CD4-positive, alpha-beta memory T cell (primary cell): ENCODE results near the gene OR4F15. TPM values are rescaled to one million over a fixed set of nuclear protein-coding genes. Genes with fewer than 3 reads are reported as not detected.
"Not testable (repeated sequence)": the region's sequence is repeated elsewhere in the genome, so short reads cannot be mapped to it uniquely, and the experiment has no call there.

ENCODE experiments used
- CTCF ChIA-PET: fragments of 350-600 bp; sonication (Branson Sonifier 250); formaldehyde crosslinking; loops from one replicate; lab custom pipeline; 2021; ENCODE audit warnings: inconsistent platforms; ENCODE audit not compliant: partially characterized antibody; lab: Charles Lee
- POLR2A ChIA-PET: fragments of 350-600 bp; sonication (Branson Sonifier 250); formaldehyde crosslinking; loops from one replicate; lab custom pipeline; 2021; ENCODE audit not compliant: partially characterized antibody; lab: Charles Lee
- DNase-seq, 5 donors: peaks; one replicate each; pipeline versions ENCODE4 v3.0.0 to v3.0.0-alpha.2; 2020 to 2022; ENCODE audit warnings: mixed read lengths in 1 of 5
- H3K27ac ChIP-seq: one replicate; pipeline ENCODE4 v1.7.0; 2013; ENCODE audit warnings: low read depth, low read length
- H3K27me3 ChIP-seq: 2 replicates; pipeline ENCODE4 v1.7.0; 2013; ENCODE audit warnings: mild to moderate bottlenecking, low read length, moderate library complexity; ENCODE audit not compliant: insufficient read depth
- H3K36me3 ChIP-seq: 2 replicates; pipeline ENCODE4 v1.7.0; 2013; ENCODE audit warnings: mild to moderate bottlenecking, low read length, moderate library complexity; ENCODE audit not compliant: insufficient read depth
- H3K4me1 ChIP-seq: 2 replicates; pipeline ENCODE4 v1.7.0; 2013; ENCODE audit warnings: mild to moderate bottlenecking, low read length, moderate library complexity; ENCODE audit not compliant: insufficient read depth
- H3K4me3 ChIP-seq, 2 donors: one replicate each; pipeline ENCODE4 v1.7.0; 2013; ENCODE audit warnings: low read length in 2 of 2, mild to moderate bottlenecking in 1 of 2
- H3K9me3 ChIP-seq, 2 donors: one replicate each; pipeline ENCODE4 v1.7.0; 2013; ENCODE audit warnings: low read length in 2 of 2, control low read depth in 1 of 2; ENCODE audit not compliant: control insufficient read depth in 1 of 2
- H3K27ac Mint-ChIP-seq, 7 donors: one replicate each; pipeline ENCODE4 v1.8.0; 2020 to 2021; ENCODE audit warnings: mixed read lengths in 7 of 7, mild to moderate bottlenecking in 6 of 7, inconsistent platforms in 3 of 7, moderate library complexity in 3 of 7
- H3K27me3 Mint-ChIP-seq, 2 donors: one replicate each; pipeline ENCODE4 v1.8.0; 2020 to 2021; ENCODE audit warnings: mixed read lengths in 2 of 2
- H3K36me3 Mint-ChIP-seq, 2 donors: one replicate each; pipeline ENCODE4 v1.8.0; 2020 to 2021; ENCODE audit warnings: mixed read lengths in 2 of 2, inconsistent platforms in 1 of 2, mild to moderate bottlenecking in 1 of 2
- H3K4me1 Mint-ChIP-seq, 4 donors: one replicate each; pipeline ENCODE4 v1.8.0; 2020 to 2021; ENCODE audit warnings: mixed read lengths in 4 of 4, mild to moderate bottlenecking in 1 of 4
- H3K4me3 Mint-ChIP-seq, 8 donors: one replicate each; pipeline ENCODE4 v1.8.0; 2020 to 2021; ENCODE audit warnings: mixed read lengths in 8 of 8, mild to moderate bottlenecking in 7 of 8, moderate library complexity in 6 of 8, inconsistent platforms in 3 of 8
- H3K9me3 Mint-ChIP-seq, 8 donors: one replicate each; pipeline ENCODE4 v1.8.0; 2020 to 2021; ENCODE audit warnings: mixed read lengths in 8 of 8, mild to moderate bottlenecking in 5 of 8, inconsistent platforms in 3 of 8, moderate library complexity in 1 of 8
- intact Hi-C: fragments of 100-400 bp; cut with micrococcal nuclease; formaldehyde crosslinking; loops from one replicate; pipeline ENCODE4 v1.15.1; 2023
- polyA plus RNA-seq, 2 donors: library from polyadenylated mRNA; unstranded; fragments of 300-500 nt; fragmentation: Illumina TruSeq; gene quantifications; one replicate each; pipeline ENCODE4 v1.2.3, GENCODE V29; 2021
- total RNA-seq, 2 experiments: library from RNA; stranded (reverse); gene quantifications; one replicate each; pipeline ENCODE4 v1.2.3, GENCODE V29; 2021

The OR4F15 gene
- total RNA-seq (not detected), polyA plus RNA-seq (not detected)

- Histone ChIP-seq H3K27me3 (no peaks in the 10 kb centered on the region), H3K4me1 (no peaks in the 10 kb centered on the region), H3K9me3 (no peaks in the 10 kb centered on the region), H3K27ac (no peak within 1 kb of the TSS), H3K36me3 (no peaks in the 10 kb centered on the region), H3K4me3 (no peak within 1 kb of the TSS)
- H3K4me3 Mint-ChIP-seq, result no peak within 1 kb of the TSS
- intact Hi-C loops, result no loop called here
- no peaks in the 10 kb centered on the region for H3K36me3 Mint-ChIP-seq
- H3K4me1 Mint-ChIP-seq, result no peaks in the 10 kb centered on the region
- no peak for DNase-seq
- ChIA-PET POLR2A (no interaction called here), CTCF (no interaction called here)
- H3K27ac Mint-ChIP-seq, result no peak within 1 kb of the TSS
- peaks cover 0 to 3% (median 0%) of the 10 kb centered on the region in 8 donors for H3K9me3 Mint-ChIP-seq
- peaks cover 28 to 31% of the 10 kb centered on the region in 2 donors for H3K27me3 Mint-ChIP-seq
These were observed at the start of gene OR4F15 for GRCh38 chr15:101811902-101812301. Gene OR4F15 (plus strand): TSS chr15:101812202. CDS start chr15:101818187, 5,985 bp downstream.

- H3K9me3 ChIP-seq, H3K27me3 ChIP-seq, H3K4me3 Mint-ChIP-seq, H3K27ac ChIP-seq, H3K4me1 ChIP-seq, H3K4me1 Mint-ChIP-seq, H3K36me3 ChIP-seq, H3K4me3 ChIP-seq, H3K27me3 Mint-ChIP-seq, intact Hi-C loops, CTCF ChIA-PET, H3K36me3 Mint-ChIP-seq, DNase-seq, H3K27ac Mint-ChIP-seq, POLR2A ChIA-PET, H3K9me3 Mint-ChIP-seq: not testable (repeated sequence)
These were observed 47.2 kb upstream of the OR4F15 start for GRCh38 chr15:101764669-101765339.

GRCh38 chr15:101765340-101765671, 46.7 kb upstream of the OR4F15 start:
- H3K4me3 Mint-ChIP-seq, H3K27ac Mint-ChIP-seq, DNase-seq, H3K27me3 Mint-ChIP-seq, H3K36me3 ChIP-seq, intact Hi-C loops, H3K9me3 ChIP-seq, POLR2A ChIA-PET, H3K27me3 ChIP-seq, H3K27ac ChIP-seq, CTCF ChIA-PET, H3K36me3 Mint-ChIP-seq, H3K4me1 Mint-ChIP-seq, H3K9me3 Mint-ChIP-seq, H3K4me1 ChIP-seq, H3K4me3 ChIP-seq: not testable (repeated sequence)

- POLR2A ChIA-PET, result no interaction called here
- intact Hi-C loops, result no loop called here
- Mint-ChIP-seq H3K27me3 (no peaks in the 10 kb centered on the region), H3K9me3 (peaks cover 0 to 3% (median 0%) of the 10 kb centered on the region in 8 donors), H3K4me1 (no peaks in the 10 kb centered on the region), H3K4me3 (no peak overlapping the region), H3K36me3 (no peaks in the 10 kb centered on the region), H3K27ac (no peak overlapping the region)
- no peak for DNase-seq
- H3K9me3 ChIP-seq, result no peaks in the 10 kb centered on the region
- H3K4me3 ChIP-seq, result no peak overlapping the region
- CTCF ChIA-PET, result no interaction called here
- no peaks in the 10 kb centered on the region for H3K4me1 ChIP-seq
- no peaks in the 10 kb centered on the region for H3K36me3 ChIP-seq
- H3K27me3 ChIP-seq, result no peaks in the 10 kb centered on the region
- H3K27ac ChIP-seq, result no peak overlapping the region
These were observed 46.1 kb upstream of the OR4F15 start for GRCh38 chr15:101765772-101766456.

GRCh38 chr15:101767083-101767640, 44.8 kb upstream of the OR4F15 start:
- peak in 1 of 5 donors; percentile 36 for DNase-seq
- H3K36me3 Mint-ChIP-seq, H3K4me3 Mint-ChIP-seq, H3K27me3 Mint-ChIP-seq, H3K9me3 Mint-ChIP-seq, H3K36me3 ChIP-seq, H3K4me3 ChIP-seq, CTCF ChIA-PET, H3K4me1 Mint-ChIP-seq, POLR2A ChIA-PET, H3K27ac ChIP-seq, intact Hi-C loops, H3K27me3 ChIP-seq, H3K9me3 ChIP-seq, H3K27ac Mint-ChIP-seq, H3K4me1 ChIP-seq: not testable (repeated sequence)

GRCh38 chr15:101772921-101773320, 39.1 kb upstream of the OR4F15 start:
- H3K27me3 Mint-ChIP-seq, result no peaks in the 10 kb centered on the region
- no peaks in the 10 kb centered on the region for H3K27me3 ChIP-seq
- intact Hi-C loops, result no loop called here
- ChIA-PET CTCF (no interaction called here), POLR2A (no interaction called here)
- H3K9me3 Mint-ChIP-seq, result no peaks in the 10 kb centered on the region
- no peak overlapping the region for H3K27ac Mint-ChIP-seq
- no peak overlapping the region for H3K4me3 Mint-ChIP-seq
- DNase-seq, result no peak
- no peak overlapping the region for H3K27ac ChIP-seq
- no peak overlapping the region for H3K4me3 ChIP-seq
- H3K36me3 Mint-ChIP-seq, result no peaks in the 10 kb centered on the region
- H3K9me3 ChIP-seq, result no peaks in the 10 kb centered on the region
- no peaks in the 10 kb centered on the region for H3K4me1 Mint-ChIP-seq
- no peaks in the 10 kb centered on the region for H3K36me3 ChIP-seq
- H3K4me1 ChIP-seq, result no peaks in the 10 kb centered on the region

GRCh38 chr15:101773496-101774100, 38.4 kb upstream of the OR4F15 start:
- H3K27me3 Mint-ChIP-seq, result peaks cover 0 to 1% of the 10 kb centered on the region in 2 donors
- H3K4me3 ChIP-seq, result no peak overlapping the region
- no peaks in the 10 kb centered on the region for H3K27me3 ChIP-seq
- H3K9me3 Mint-ChIP-seq, result no peaks in the 10 kb centered on the region
- no peaks in the 10 kb centered on the region for H3K9me3 ChIP-seq
- no peaks in the 10 kb centered on the region for H3K36me3 Mint-ChIP-seq
- CTCF ChIA-PET, result no interaction called here
- peak in 2 of 5 donors; percentile 4 to 8 for DNase-seq
- no peak overlapping the region for H3K27ac Mint-ChIP-seq
- intact Hi-C loops, result no loop called here
- H3K4me1 ChIP-seq, result no peaks in the 10 kb centered on the region
- H3K27ac ChIP-seq, result no peak overlapping the region
- H3K36me3 ChIP-seq, result no peaks in the 10 kb centered on the region
- no peaks in the 10 kb centered on the region for H3K4me1 Mint-ChIP-seq
- POLR2A ChIA-PET, result interaction anchor here (0.6 kb wide), 1 partner anchor 51 kb away, joined by 4 read pairs; no protein-coding TSS in a partner anchor
- no peak overlapping the region for H3K4me3 Mint-ChIP-seq
